NCI-H345 (cell line): ENCODE results near the gene NPTX1.

ENCODE experiments used
- DNase-seq: peaks from one replicate; lab custom pipeline; 2025; lab: John Stamatoyannopoulos, UW

Gene NPTX1

GRCh38 chr17:80503921-80504320 is 27.5 kb upstream of the NPTX1 start:
- DNase-seq: no peak

GRCh38 chr17:80503031-80503430 is 26.6 kb upstream of the NPTX1 start:
- no peak for DNase-seq

- no peak for DNase-seq
Measured at GRCh38 chr17:80502578-80502877, 26.1 kb upstream of the NPTX1 start.

GRCh38 chr17:80501741-80502577 is 25.6 kb upstream of the NPTX1 start:
- DNase-seq: no peak

- no peak for DNase-seq
Measured at GRCh38 chr17:80499961-80500665, 23.7 kb upstream of the NPTX1 start.

- DNase-seq: no peak
Measured at GRCh38 chr17:80499560-80499959, 23.2 kb upstream of the NPTX1 start.

GRCh38 chr17:80498920-80499410 is 22.6 kb upstream of the NPTX1 start:
- DNase-seq: no peak

- no peak for DNase-seq
Measured at GRCh38 chr17:80498242-80498919, 22.0 kb upstream of the NPTX1 start.

GRCh38 chr17:80497726-80498241 is 21.4 kb upstream of the NPTX1 start:
- DNase-seq: no peak

- DNase-seq: no peak
Measured at GRCh38 chr17:80494547-80494946, 18.1 kb upstream of the NPTX1 start.

GRCh38 chr17:80492343-80493136 is 16.1 kb upstream of the NPTX1 start:
- DNase-seq: no peak

GRCh38 chr17:80491478-80492342 is 15.3 kb upstream of the NPTX1 start:
- no peak for DNase-seq

- DNase-seq: no peak
Measured at GRCh38 chr17:80487511-80487910, 11.1 kb upstream of the NPTX1 start.

GRCh38 chr17:80486692-80487091 is 10.3 kb upstream of the NPTX1 start:
- no peak for DNase-seq

GRCh38 chr17:80485846-80486245 is 9.4 kb upstream of the NPTX1 start:
- peak; percentile 88 for DNase-seq

GRCh38 chr17:80482555-80483308 is 6.3 kb upstream of the NPTX1 start:
- no peak for DNase-seq

GRCh38 chr17:80482058-80482318 is 5.6 kb upstream of the NPTX1 start:
- DNase-seq: no peak

- peak; percentile 55 for DNase-seq
Measured at GRCh38 chr17:80481284-80482057, 5.1 kb upstream of the NPTX1 start.

GRCh38 chr17:80480248-80480647 is 3.8 kb upstream of the NPTX1 start:
- DNase-seq: no peak

GRCh38 chr17:80479246-80479566 is 2.8 kb upstream of the NPTX1 start:
- no peak for DNase-seq
